Thymus (tissue), 11 donors: ENCODE measurements around the gene ZDHHC3. TPM values are rescaled to one million over a fixed set of nuclear protein-coding genes. Genes with fewer than 3 reads are reported as not detected.

Experiments used
- DNase-seq, 9 donors: peaks; one replicate each; pipeline ENCODE4 v3.0.0-alpha.2; 2013; ENCODE audit warnings: low spot score in 9 of 9, low read depth in 6 of 9, missing footprints in 1 of 9
- H3K27ac ChIP-seq, 2 donors: one replicate each; pipeline ENCODE4 v1.5.1; 2013; ENCODE audit warnings: control low read depth in 1 of 2, low read depth in 1 of 2, low read length in 1 of 2, mild to moderate bottlenecking in 1 of 2, moderate library complexity in 1 of 2
- H3K27me3 ChIP-seq, 2 donors: one replicate each; pipeline ENCODE4 v1.5.1; 2013; ENCODE audit warnings: low read length in 1 of 2; ENCODE audit not compliant: control insufficient read depth in 2 of 2, insufficient read depth in 1 of 2
- H3K36me3 ChIP-seq, 2 donors: one replicate each; pipeline ENCODE4 v1.5.1; 2013; ENCODE audit warnings: low read length in 1 of 2, mild to moderate bottlenecking in 1 of 2, moderate library complexity in 1 of 2; ENCODE audit not compliant: control insufficient read depth in 2 of 2, insufficient read depth in 2 of 2
- H3K4me1 ChIP-seq, 2 donors: one replicate each; pipeline ENCODE4 v1.5.1; 2013; ENCODE audit warnings: low read length in 2 of 2; ENCODE audit not compliant: control insufficient read depth in 2 of 2, insufficient read depth in 2 of 2
- H3K4me3 ChIP-seq, 2 donors: one replicate each; pipeline ENCODE4 v1.5.1; 2013; ENCODE audit warnings: low read length in 2 of 2, control low read depth in 1 of 2, mild to moderate bottlenecking in 1 of 2
- H3K9me3 ChIP-seq, 2 donors: one replicate each; pipeline ENCODE4 v1.5.1; 2013; ENCODE audit warnings: low read length in 1 of 2, mild to moderate bottlenecking in 1 of 2; ENCODE audit not compliant: control insufficient read depth in 2 of 2, insufficient read depth in 1 of 2
- WGBS: extraction: QIAGEN DNeasy Blood & Tissue Kit; methylation state at CpG from one replicate; pipeline ENCODE4 v1.1.7; 2013; 5-methylcytosine and 5-hydroxymethylcytosine counted together
- polyA plus RNA-seq: library from polyadenylated mRNA; stranded (reverse); fragments of 200-250 nt; gene quantifications from one replicate; pipeline ENCODE4 v1.2.3, GENCODE V29; 2013
- total RNA-seq: library from RNA; stranded (reverse); fragments of 120-200 nt; gene quantifications from one replicate; pipeline ENCODE4 v1.2.4, GENCODE V29; 2013
- donor health status: healthy.

Gene ZDHHC3
- total and polyA plus RNA-seq, 2 donors, result 24.3 to 33.1 TPM

DNA sequence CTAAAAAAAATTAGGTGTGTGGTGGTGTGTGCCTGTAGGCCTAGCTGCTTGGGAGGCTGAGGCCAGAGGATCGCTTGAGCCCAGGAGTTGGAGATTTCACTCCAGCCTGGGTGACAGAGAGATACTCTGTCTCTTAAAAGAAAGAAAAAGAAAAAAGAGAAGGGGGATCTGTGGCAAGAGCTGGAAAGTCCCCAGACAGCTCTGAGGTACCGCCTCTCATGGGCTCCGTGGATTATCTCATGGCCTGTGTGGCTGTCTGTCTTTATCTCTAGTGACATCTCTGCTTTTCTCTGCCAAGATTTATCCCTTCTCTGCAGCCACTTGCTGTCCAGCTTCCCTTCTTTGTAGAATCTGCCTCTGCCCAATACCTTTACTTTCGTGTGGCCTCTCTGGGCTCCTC, 5.8 kb upstream of the ZDHHC3 start:
- no peaks in the 10 kb centered on the region for H3K9me3 ChIP-seq
- no peak overlapping the region for H3K4me3 ChIP-seq
- H3K27ac ChIP-seq, result peak overlapping the region in 1 of 2 donors; percentile 69
- no peaks in the 10 kb centered on the region for H3K27me3 ChIP-seq
- no peaks in the 10 kb centered on the region for H3K36me3 ChIP-seq
- WGBS, result 87% methylated on average over 4 of the region's 4 CpGs
- H3K4me1 ChIP-seq, result peaks cover 37 to 61% of the 10 kb centered on the region in 2 donors
- DNase-seq, result peak in 1 of 9 donors; percentile 32

DNA sequence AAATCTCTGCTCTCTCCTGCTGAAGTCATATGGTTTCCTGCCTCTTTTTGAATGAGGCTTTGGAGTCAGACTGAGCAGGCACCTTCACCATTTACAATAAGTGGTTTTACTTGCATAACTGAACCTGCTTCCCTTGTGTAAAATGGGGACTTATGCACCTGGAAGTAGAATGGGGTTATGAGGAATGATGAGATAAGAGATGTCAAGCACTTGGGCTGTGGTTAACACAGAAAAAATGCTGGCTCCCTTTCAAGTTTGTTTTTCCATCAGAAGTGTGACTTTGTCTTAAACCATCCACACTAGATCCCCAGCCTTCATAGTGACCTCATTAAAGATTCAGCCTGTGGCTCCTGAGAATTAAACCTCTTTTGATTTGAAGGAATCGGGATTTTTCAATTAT, 5.2 kb upstream of the ZDHHC3 start:
- Histone ChIP-seq H3K27ac (peak overlapping the region; percentile 69), H3K27me3 (no peaks in the 10 kb centered on the region), H3K36me3 (no peaks in the 10 kb centered on the region), H3K4me1 (peaks cover 37 to 63% of the 10 kb centered on the region in 2 donors), H3K4me3 (no peak overlapping the region), H3K9me3 (no peaks in the 10 kb centered on the region)
- DNase-seq, result peak in 3 of 9 donors; percentile 24 to 63 (median 28)
- 80% methylated on average over 1 of the region's 1 CpG for WGBS

DNA sequence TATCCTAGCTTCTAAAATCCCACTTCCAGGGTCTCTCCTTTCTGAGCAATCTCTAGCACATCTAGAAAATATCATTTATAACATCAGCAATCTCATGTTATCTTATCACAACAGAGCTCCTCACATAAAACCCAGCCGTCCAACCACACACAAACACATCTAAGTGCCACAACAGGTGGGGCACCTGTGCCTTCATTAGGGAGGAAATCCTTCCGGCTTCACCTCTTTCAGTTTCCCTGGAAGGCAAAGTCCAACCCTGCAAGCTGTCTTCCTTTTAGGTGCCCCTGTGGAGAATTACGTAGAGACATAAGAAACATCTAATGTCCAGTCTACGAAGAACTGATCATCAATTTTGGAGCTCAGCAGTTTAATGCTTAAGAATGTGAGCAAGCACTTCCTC, 1.6 kb downstream of the ZDHHC3 start:
- no peak for DNase-seq
- H3K27ac ChIP-seq, result no peak overlapping the region

DNA sequence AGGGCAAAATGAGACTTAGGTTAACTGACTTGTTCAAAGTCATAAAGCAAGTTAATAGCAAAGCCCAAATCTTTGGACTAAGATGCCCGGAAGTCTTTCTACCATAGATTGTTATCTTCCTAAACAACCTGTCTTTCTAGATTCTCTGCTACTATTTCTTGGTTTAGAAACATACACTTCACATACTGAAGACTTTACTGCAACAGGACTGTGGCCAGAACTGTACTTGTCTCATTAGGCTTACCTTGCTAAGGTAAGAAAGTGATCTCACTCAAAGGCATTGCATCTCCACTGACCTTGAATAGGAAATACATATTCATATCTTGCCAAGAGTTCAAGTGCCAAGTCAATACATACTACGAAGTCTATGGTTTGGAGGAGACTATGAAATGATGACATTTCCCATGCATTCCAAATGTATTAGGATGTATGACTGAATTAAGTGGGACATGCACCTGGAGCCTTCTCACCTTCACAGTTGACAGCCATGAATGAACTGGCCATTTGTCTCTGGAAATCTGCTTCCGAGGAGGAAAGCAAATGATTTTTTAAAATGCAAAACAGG, 5.0 kb downstream of the ZDHHC3 start:
- Histone ChIP-seq H3K27me3 (no peaks in the 10 kb centered on the region), H3K36me3 (peaks cover 0 to 3% of the 10 kb centered on the region in 2 donors), H3K4me3 (no peak overlapping the region), H3K27ac (no peak overlapping the region), H3K4me1 (peaks cover 12 to 38% of the 10 kb centered on the region in 2 donors), H3K9me3 (no peaks in the 10 kb centered on the region)
- DNase-seq, result no peak
- WGBS, result 96% methylated on average over 3 of the region's 3 CpGs

More for the DNA sequence above, 1.6 kb downstream of the ZDHHC3 start:
- Histone ChIP-seq H3K27me3 (no peaks in the 10 kb centered on the region), H3K9me3 (no peaks in the 10 kb centered on the region), H3K4me1 (peaks cover 10 to 28% of the 10 kb centered on the region in 2 donors), H3K4me3 (no peak overlapping the region), H3K36me3 (peaks cover 0 to 3% of the 10 kb centered on the region in 2 donors)
- 94% methylated on average over 4 of the region's 4 CpGs for WGBS

DNA sequence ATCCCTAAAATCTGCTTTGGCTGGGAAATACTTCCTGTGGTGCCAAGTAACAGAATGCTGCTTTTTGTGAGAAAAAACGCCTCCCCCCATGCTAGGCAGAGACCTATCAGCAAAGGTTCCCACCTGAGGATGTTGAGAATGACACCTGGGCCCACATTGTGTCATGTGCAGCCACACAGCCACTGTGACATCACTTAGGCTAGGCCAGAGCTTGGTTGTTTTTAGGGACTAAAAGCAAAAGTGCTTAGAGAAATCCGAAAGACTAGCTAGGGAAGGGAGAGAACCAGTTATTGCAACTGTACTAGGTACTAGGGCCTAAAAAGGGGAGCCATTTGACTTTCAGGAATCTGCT, 6.2 kb downstream of the ZDHHC3 start:
- Histone ChIP-seq H3K36me3 (peaks cover 0 to 3% of the 10 kb centered on the region in 2 donors), H3K27ac (peak overlapping the region in 1 of 2 donors; percentile 27), H3K4me1 (peaks cover 6 to 33% of the 10 kb centered on the region in 2 donors), H3K9me3 (no peaks in the 10 kb centered on the region), H3K4me3 (no peak overlapping the region), H3K27me3 (no peaks in the 10 kb centered on the region)
- WGBS, result 97% methylated on average over 2 of the region's 2 CpGs
- no peak for DNase-seq

DNA sequence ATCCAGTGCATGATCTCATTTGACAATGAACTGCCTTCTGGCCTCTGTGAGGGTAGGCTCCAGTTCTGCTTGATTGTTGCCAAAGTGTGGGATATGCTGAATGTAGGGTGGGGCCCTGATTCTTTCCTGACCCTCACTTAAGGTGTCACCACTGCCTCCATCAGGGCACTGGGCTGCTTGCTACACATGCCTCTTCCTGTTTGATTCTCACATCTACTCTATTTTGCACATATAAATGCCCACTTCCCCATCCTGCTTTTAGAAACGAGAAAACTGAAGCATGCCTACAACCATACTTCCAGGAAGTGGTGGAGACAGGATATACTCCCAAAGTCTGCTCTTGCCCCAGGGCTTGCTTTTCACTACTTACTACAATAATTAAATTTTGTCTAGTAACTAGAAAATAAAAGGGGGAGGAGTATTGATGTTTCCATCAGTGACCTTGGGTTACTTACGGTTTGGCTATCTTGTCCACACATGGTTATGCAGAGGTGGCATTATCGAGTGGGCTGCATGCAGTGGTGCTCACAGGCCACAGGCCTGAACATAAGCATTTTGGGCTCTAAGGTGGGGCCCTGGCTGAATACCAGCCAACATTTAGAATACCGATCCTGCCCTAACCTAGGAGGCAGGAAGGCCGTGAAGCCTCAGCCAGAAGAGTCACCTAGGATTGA, 6.7 kb downstream of the ZDHHC3 start:
- H3K4me3 ChIP-seq, result no peak overlapping the region
- no peaks in the 10 kb centered on the region for H3K9me3 ChIP-seq
- peaks cover 0 to 3% of the 10 kb centered on the region in 2 donors for H3K36me3 ChIP-seq
- H3K4me1 ChIP-seq, result peaks cover 2 to 29% of the 10 kb centered on the region in 2 donors
- DNase-seq, result peak in 2 of 9 donors; percentile 17 to 52
- H3K27ac ChIP-seq, result peak overlapping the region in 1 of 2 donors; percentile 50
- 84% methylated on average over 5 of the region's 5 CpGs for whole genome bisulfite sequencing
- H3K27me3 ChIP-seq, result no peaks in the 10 kb centered on the region

DNA sequence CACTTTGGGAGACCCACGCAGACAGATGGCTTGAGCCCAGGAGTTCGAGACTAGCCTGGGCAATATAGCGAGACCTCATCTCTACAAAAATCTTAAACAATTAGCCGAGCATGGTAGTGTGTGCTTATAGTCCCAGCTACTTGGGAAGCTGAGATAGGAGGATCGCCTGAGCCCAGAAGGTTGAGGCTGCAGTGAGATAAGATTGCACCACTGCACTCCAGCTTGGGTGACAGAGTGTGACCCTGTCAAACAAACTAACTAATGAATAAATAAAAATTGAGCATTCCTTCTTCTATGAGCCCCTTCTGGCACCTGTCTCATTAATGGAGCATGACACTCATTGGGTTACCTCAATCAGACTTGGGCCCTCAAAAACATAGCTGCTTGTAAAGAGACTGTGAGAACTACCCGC, 7.5 kb downstream of the ZDHHC3 start:
- WGBS, result 98% methylated on average over 6 of the region's 6 CpGs
- H3K27ac ChIP-seq, result no peak overlapping the region

DNA sequence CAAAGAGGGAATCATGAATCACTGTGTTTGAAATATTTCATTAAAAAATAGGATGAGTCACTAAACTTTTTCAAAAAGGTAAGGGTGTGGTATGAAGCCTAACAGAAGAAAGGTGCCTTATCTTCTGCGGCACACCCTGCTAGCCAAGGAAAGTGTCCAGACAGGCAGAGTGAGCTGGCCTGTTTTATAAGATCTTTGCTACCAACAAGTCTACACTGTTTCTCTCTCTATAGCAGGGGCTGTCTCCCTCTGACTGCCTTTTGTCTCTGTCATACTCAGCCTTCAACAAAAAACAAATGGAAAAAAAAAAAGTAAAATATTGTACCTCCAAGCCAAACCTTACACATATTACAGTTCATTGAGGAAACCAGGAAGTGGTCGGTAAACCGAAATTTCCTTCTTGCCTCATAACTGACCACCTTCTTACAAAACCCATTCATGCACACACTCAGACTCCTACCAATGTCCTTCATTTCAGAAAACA, 9.1 kb downstream of the ZDHHC3 start:
- no peak overlapping the region for H3K27ac ChIP-seq
- DNase-seq, result no peak
- no peaks in the 10 kb centered on the region for H3K9me3 ChIP-seq
- no peak overlapping the region for H3K4me3 ChIP-seq
- H3K36me3 ChIP-seq, result peaks cover 0 to 3% of the 10 kb centered on the region in 2 donors
- H3K27me3 ChIP-seq, result no peaks in the 10 kb centered on the region
- 44% methylated on average over 3 of the region's 3 CpGs for WGBS
- peaks cover 2 to 36% of the 10 kb centered on the region in 2 donors for H3K4me1 ChIP-seq

More for the DNA sequence above, 7.5 kb downstream of the ZDHHC3 start:
- Histone ChIP-seq H3K4me3 (no peak overlapping the region), H3K36me3 (peaks cover 0 to 3% of the 10 kb centered on the region in 2 donors), H3K27me3 (no peaks in the 10 kb centered on the region), H3K4me1 (peaks cover 2 to 35% of the 10 kb centered on the region in 2 donors), H3K9me3 (no peaks in the 10 kb centered on the region)
- no peak for DNase-seq

DNA sequence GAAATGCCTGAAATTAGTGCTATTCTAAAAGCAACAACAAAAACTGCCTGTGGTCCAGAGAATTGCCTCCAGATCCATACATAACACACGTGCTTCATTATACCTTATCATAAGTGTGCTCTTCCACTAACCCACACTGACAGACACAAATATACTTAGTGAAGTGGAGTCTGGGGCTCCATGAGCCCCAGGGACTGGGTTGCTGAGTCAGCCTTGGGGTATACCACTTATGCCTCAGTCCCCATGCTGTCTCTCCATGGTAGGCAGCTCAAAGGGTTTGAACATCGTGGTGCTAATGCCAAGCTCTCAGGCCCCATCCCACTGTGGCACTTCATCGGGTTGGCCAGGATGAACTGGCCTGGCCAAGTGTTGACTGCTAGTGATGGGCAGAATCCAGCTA, 10.8 kb downstream of the ZDHHC3 start:
- Histone ChIP-seq H3K9me3 (no peaks in the 10 kb centered on the region), H3K4me3 (no peak overlapping the region), H3K4me1 (peaks cover 2 to 33% of the 10 kb centered on the region in 2 donors), H3K27ac (no peak overlapping the region), H3K27me3 (no peaks in the 10 kb centered on the region), H3K36me3 (peaks cover 0 to 2% of the 10 kb centered on the region in 2 donors)
- no peak for DNase-seq
- WGBS, result 96% methylated on average over 3 of the region's 3 CpGs
